IPS DF 6.9 (cell line): ENCODE results near the gene TUBGCP2.

Experiments used
- DNase-seq: peaks from one replicate; pipeline ENCODE4 v3.0.0-alpha.2; 2013; ENCODE audit warnings: low read depth, low spot score
- H3K27ac ChIP-seq: one replicate; pipeline ENCODE4 v1.5.1; 2013; ENCODE audit warnings: low read length, control low read depth
- H3K27me3 ChIP-seq: 2 replicates; pipeline ENCODE4 v1.6.1; 2013; ENCODE audit warnings: mild to moderate bottlenecking, low read length; ENCODE audit not compliant: control insufficient read depth, insufficient read depth
- H3K36me3 ChIP-seq: 2 replicates; pipeline ENCODE4 v1.6.1; 2013; ENCODE audit warnings: low read length; ENCODE audit not compliant: control insufficient read depth, insufficient read depth
- H3K4me1 ChIP-seq: 2 replicates; pipeline ENCODE4 v1.6.1; 2013; ENCODE audit warnings: low read length; ENCODE audit not compliant: control insufficient read depth, insufficient read depth
- H3K4me3 ChIP-seq: 2 replicates; pipeline ENCODE4 v1.5.1; 2013; ENCODE audit warnings: mild to moderate bottlenecking, low read length
- H3K9me3 ChIP-seq: 2 replicates; pipeline ENCODE4 v1.6.1; 2013; ENCODE audit warnings: low read length, inconsistent platforms; ENCODE audit not compliant: control insufficient read depth, insufficient read depth
- WGBS: extraction: QIAGEN DNeasy Blood & Tissue Kit; methylation state at CpG from one replicate; pipeline ENCODE4 v1.1.7; 2013; ENCODE audit warnings: mixed read lengths, missing lambda C conversion rate; ENCODE audit not compliant: insufficient read length, insufficient coverage; 5-methylcytosine and 5-hydroxymethylcytosine counted together

The TUBGCP2 gene

DNA sequence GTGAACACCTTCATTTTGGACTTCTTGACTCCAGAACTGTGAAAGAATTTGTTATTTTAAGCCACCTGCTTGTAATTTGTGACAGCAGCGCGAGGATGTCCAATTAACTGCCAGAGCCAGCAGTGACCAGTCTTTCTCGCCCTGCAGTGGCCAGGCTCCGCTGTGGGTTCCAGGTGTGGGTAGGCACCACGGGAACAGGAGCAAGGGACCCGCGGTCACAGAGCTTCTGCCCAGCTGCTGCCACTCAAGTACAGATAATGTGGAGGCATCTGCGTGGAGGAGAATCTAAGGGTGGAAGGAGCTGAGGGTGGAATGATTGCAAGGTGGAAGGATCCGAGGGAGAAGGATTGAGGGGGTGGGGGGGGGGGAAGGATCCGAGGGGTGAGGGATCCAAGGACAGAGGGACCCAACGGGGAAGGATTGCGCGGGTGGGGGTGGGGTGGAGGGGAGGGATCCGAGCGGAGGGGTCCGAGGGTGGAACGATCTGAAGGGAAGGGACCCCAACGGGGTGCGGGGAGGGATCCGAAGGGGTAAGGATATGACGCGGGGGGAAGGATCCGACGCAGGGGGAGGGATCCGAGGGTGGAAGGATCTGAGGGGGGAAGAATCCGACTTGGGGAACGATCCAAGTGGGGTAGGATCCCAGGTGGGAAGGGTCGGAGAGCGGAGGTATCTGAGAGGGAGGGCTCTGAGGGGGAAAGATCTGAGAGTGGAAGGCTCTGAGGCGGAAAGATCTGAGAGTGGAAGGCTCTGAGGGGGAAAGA, 24.4 kb upstream of the TUBGCP2 start:
- peaks cover 43% of the 10 kb centered on the region; the same call in 1 of the 2 replicates for H3K27me3 ChIP-seq
- no peaks in the 10 kb centered on the region for H3K9me3 ChIP-seq
- peaks cover 2% of the 10 kb centered on the region; the same call in 1 of the 2 replicates for H3K36me3 ChIP-seq
- no peak overlapping the region for H3K27ac ChIP-seq
- no CpG with 5 or more reads among the region's 30 CpGs for WGBS
- no peak overlapping the region for H3K4me3 ChIP-seq
- DNase-seq, result no peak
- H3K4me1 ChIP-seq, result peaks cover 2% of the 10 kb centered on the region; the same call in 1 of the 2 replicates

- H3K27me3 ChIP-seq, result peaks cover 22% of the 10 kb centered on the region; the same call in 1 of the 2 replicates
- no peak overlapping the region for H3K27ac ChIP-seq
- no peaks in the 10 kb centered on the region for H3K4me1 ChIP-seq
- DNase-seq, result peak; percentile 74
- WGBS, result no CpG with 5 or more reads among the region's 37 CpGs
- no peaks in the 10 kb centered on the region for H3K9me3 ChIP-seq
- no peaks in the 10 kb centered on the region for H3K36me3 ChIP-seq
- no peak overlapping the region for H3K4me3 ChIP-seq
These were observed 21.0 kb upstream of the TUBGCP2 start for GRCh38 chr10:133329491-133330202.

GRCh38 chr10:133328358-133329343, 20.0 kb upstream of the TUBGCP2 start:
- no peak for DNase-seq
- Histone ChIP-seq H3K9me3 (no peaks in the 10 kb centered on the region), H3K36me3 (no peaks in the 10 kb centered on the region), H3K4me3 (no peak overlapping the region), H3K4me1 (peaks cover 3% of the 10 kb centered on the region; the same call in 1 of the 2 replicates), H3K27ac (no peak overlapping the region), H3K27me3 (peaks cover 18% of the 10 kb centered on the region; the same call in 1 of the 2 replicates)
- no CpG with 5 or more reads among the region's 15 CpGs for WGBS

DNA sequence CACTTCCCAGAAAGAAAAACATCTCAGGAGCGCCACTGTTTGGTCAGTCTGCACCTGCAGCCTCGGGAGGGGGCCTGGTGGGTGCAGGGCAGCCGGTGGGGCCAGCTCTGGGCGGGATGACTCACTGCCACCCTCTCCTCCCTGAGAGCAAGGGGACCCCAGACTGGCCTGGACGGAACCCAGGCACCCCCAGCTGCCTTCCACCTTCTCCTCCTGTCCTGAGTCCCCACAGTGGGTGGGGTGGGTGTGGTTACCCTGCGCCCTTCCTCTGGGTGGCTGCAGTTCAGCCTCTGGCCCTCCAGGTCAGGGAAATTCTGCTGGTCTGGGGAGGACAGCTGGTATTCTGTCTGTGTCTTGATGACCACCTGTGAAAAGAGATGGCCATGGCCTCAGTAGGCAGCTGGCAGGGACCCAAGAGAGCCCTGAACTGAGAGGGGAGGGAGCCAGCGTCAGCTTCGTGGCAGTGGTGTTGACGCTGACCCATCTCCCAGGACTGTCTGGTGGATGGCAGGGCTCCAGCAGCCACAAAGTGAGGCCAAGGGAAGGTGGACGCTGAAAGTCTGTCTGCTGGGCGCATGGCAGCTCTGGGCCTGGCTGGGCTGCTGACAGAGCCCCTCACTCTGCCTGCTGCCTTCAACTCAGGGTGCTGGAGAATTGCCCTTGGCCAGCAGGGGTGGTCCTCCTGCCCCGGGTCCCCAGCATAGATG, 19.1 kb upstream of the TUBGCP2 start:
- WGBS, result no CpG with 5 or more reads among the region's 12 CpGs
- no peaks in the 10 kb centered on the region for H3K36me3 ChIP-seq
- H3K27ac ChIP-seq, result no peak overlapping the region
- H3K9me3 ChIP-seq, result no peaks in the 10 kb centered on the region
- H3K27me3 ChIP-seq, result peaks cover 13% of the 10 kb centered on the region; the same call in 1 of the 2 replicates
- DNase-seq, result no peak
- H3K4me3 ChIP-seq, result no peak overlapping the region
- H3K4me1 ChIP-seq, result peaks cover 3% of the 10 kb centered on the region; the same call in 1 of the 2 replicates

- no peak for DNase-seq
- Histone ChIP-seq H3K4me1 (peaks cover 3% of the 10 kb centered on the region; the same call in 1 of the 2 replicates), H3K4me3 (no peak overlapping the region; the same call in 1 of the 2 replicates), H3K9me3 (no peaks in the 10 kb centered on the region), H3K36me3 (no peaks in the 10 kb centered on the region), H3K27ac (no peak overlapping the region), H3K27me3 (peaks cover 9% of the 10 kb centered on the region; the same call in 1 of the 2 replicates)
- WGBS, result no CpG with 5 or more reads among the region's 28 CpGs
These were observed 18.3 kb upstream of the TUBGCP2 start for GRCh38 chr10:133326745-133327650.

GRCh38 chr10:133326223-133326551, 17.5 kb upstream of the TUBGCP2 start:
- Histone ChIP-seq H3K27me3 (peaks cover 7% of the 10 kb centered on the region; the same call in 1 of the 2 replicates), H3K36me3 (no peaks in the 10 kb centered on the region), H3K4me3 (peak overlapping the region; percentile 35; the same call in 1 of the 2 replicates), H3K27ac (no peak overlapping the region), H3K9me3 (no peaks in the 10 kb centered on the region), H3K4me1 (peaks cover 3% of the 10 kb centered on the region; the same call in 1 of the 2 replicates)
- WGBS, result no CpG with 5 or more reads among the region's 9 CpGs
- DNase-seq, result no peak

DNA sequence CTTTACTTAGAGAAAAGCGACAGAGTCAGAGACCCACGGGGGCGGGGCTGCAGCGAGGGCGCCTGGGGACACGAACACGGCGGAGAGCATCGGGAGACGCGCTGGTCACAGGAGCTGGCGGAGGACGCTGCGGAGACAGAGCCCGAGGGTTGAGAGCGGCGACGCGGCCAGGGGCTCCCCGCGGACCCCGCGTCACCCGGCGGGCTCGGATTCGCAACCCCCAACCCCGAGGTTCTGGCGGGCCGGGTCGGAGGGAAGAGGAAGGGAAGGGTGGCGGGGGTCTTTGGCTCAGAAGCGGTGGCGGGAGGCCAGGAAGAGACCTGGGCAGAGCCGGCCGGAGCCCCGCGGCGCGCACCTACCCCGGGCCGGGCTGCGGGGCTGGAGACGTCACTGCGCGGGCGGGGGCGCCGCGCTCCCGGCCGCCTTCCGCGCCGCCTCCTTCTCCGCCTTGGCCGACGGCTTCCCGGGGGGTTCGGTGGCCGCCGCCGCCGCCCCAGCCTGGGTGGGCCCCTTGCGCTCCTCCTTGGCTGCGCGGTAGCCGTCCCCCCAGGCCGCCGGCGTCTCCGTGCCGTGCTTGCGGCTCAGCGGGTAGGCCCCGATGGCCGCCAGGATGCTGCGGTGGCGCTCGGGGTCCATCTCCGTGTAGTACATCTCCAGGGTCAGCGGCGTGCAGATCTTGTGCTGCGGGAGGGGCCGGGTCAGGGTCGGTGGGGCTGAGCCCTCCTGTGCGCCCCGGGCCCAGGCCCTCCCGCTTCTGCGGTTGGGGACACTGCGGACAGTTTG, 17.0 kb upstream of the TUBGCP2 start:
- Histone ChIP-seq H3K27me3 (peaks cover 7% of the 10 kb centered on the region; the same call in 1 of the 2 replicates), H3K27ac (no peak overlapping the region), H3K36me3 (no peaks in the 10 kb centered on the region), H3K4me3 (peak overlapping the region; percentile 35; the same call in 1 of the 2 replicates), H3K4me1 (peaks cover 3% of the 10 kb centered on the region; the same call in 1 of the 2 replicates), H3K9me3 (no peaks in the 10 kb centered on the region)
- no CpG with 5 or more reads among the region's 91 CpGs for WGBS
- no peak for DNase-seq

- peaks cover 3% of the 10 kb centered on the region; the same call in 1 of the 2 replicates for H3K4me1 ChIP-seq
- DNase-seq, result no peak
- peaks cover 7% of the 10 kb centered on the region; the same call in 1 of the 2 replicates for H3K27me3 ChIP-seq
- no peaks in the 10 kb centered on the region for H3K36me3 ChIP-seq
- no peak overlapping the region for H3K4me3 ChIP-seq
- H3K9me3 ChIP-seq, result no peaks in the 10 kb centered on the region
- no peak overlapping the region for H3K27ac ChIP-seq
- no CpG with 5 or more reads among the region's 20 CpGs for WGBS
These were observed 16.2 kb upstream of the TUBGCP2 start for GRCh38 chr10:133324857-133325260.
